ENCODE data around the gene PUS10.

- no peak for TF ChIP-seq SP1 (IDR thresholded peaks at IDR 0.05)
- TF ChIP-seq BHLHE40 (IDR thresholded peaks at IDR 0.05; ENCODE audit: borderline replicate concordance) = no peak
- TF ChIP-seq FOXA1 (IDR thresholded peaks at IDR 0.05) = no peak
- TF ChIP-seq ZNF384 (IDR thresholded peaks at IDR 0.05) = no peak
- TF ChIP-seq FOXK2 (IDR thresholded peaks at IDR 0.05) = no peak
- TF ChIP-seq ELF4 (IDR thresholded peaks at IDR 0.05) = no peak
- TF ChIP-seq HDGF (IDR thresholded peaks at IDR 0.05; ENCODE audit: borderline replicate concordance) = no peak
- no peak for TF ChIP-seq L3MBTL2 (conservative IDR thresholded peaks at IDR 0.05)
- no peak for TF ChIP-seq CTBP1 (IDR thresholded peaks at IDR 0.05; ENCODE audit: borderline replicate concordance)
- no peak for TF ChIP-seq TARDBP (IDR thresholded peaks at IDR 0.05)
- no peak for TF ChIP-seq LEF1 (IDR thresholded peaks at IDR 0.05; ENCODE audit: borderline replicate concordance)
Observed at GRCh38 chr2:60939622-60940021, 78.4 kb downstream of the PUS10 start.

Measured in HEK293T (cell line).